SK-N-SH treated with all-trans-retinoic acid at 6 μM for 48 hours (cell line): Measurements from ENCODE around the gene DSTYK.

Source experiments
- ARNTL ChIP-seq: fragments of 450-650 bp; formaldehyde crosslinking; IDR thresholded peaks from 2 replicates; pipeline ENCODE4 v1.5.0; 2020; ENCODE audit warnings: low read depth, mild to moderate bottlenecking, moderate library complexity, borderline replicate concordance
- CSRNP3 ChIP-seq: fragments of 250-450 bp; sonication (Bioruptor Pico); IDR thresholded peaks from 2 replicates; pipeline ENCODE4 v1.5.1; 2021; ENCODE audit warnings: mild to moderate bottlenecking, moderate library complexity
- ESRRG ChIP-seq: fragments of 250-450 bp; sonication (Bioruptor Pico); IDR thresholded peaks from 2 replicates; pipeline ENCODE4 v1.6.1; 2021; ENCODE audit warnings: mild to moderate bottlenecking
- ISL1 ChIP-seq: fragments of 250-450 bp; sonication (Bioruptor Pico); IDR thresholded peaks from 2 replicates; pipeline ENCODE4 v2.1.2; 2022; ENCODE audit warnings: mild to moderate bottlenecking, moderate library complexity
- RARB ChIP-seq: fragments of 250-450 bp; sonication (Bioruptor Pico); IDR thresholded peaks from 2 replicates; pipeline ENCODE4 v1.8.0; 2021; ENCODE audit warnings: mild to moderate bottlenecking, moderate library complexity
- SNAI2 ChIP-seq: fragments of 250-450 bp; sonication (Bioruptor Pico); IDR thresholded peaks from 2 replicates; pipeline ENCODE4 v1.5.0; 2020; ENCODE audit warnings: mild to moderate bottlenecking, moderate library complexity
- ZFP3 ChIP-seq: fragments of 250-450 bp; sonication (Bioruptor Pico); IDR thresholded peaks from 2 replicates; pipeline ENCODE4 v1.5.0; 2020; ENCODE audit warnings: mild to moderate bottlenecking, moderate library complexity
- ZFP30 ChIP-seq: fragments of 450-650 bp; formaldehyde crosslinking; IDR thresholded peaks from 2 replicates; pipeline ENCODE4 v1.5.0; 2022; ENCODE audit warnings: mild to moderate bottlenecking, moderate library complexity
- ZNF565 ChIP-seq: fragments of 450-650 bp; formaldehyde crosslinking; conservative IDR thresholded peaks from 2 replicates; pipeline ENCODE4 v1.5.0; 2020; ENCODE audit warnings: low read depth, mild to moderate bottlenecking, moderate library complexity
- ZNF70 ChIP-seq: fragments of 450-650 bp; formaldehyde crosslinking; IDR thresholded peaks from 2 replicates; pipeline ENCODE4 v1.5.0; 2020; ENCODE audit warnings: mild to moderate bottlenecking, moderate library complexity
- TF ChIP-seq, protein P1 (sequence below): fragments of 250-450 bp; sonication (Bioruptor Pico); IDR thresholded peaks from 2 replicates; pipeline ENCODE4 v1.8.0; 2021; ENCODE audit warnings: low read depth, mild to moderate bottlenecking, moderate library complexity, borderline replicate concordance
- TF ChIP-seq, protein P2 (sequence below): fragments of 250-450 bp; sonication (Bioruptor Pico); IDR thresholded peaks from 2 replicates; pipeline ENCODE4 v1.8.0; 2020; ENCODE audit warnings: mild to moderate bottlenecking, moderate library complexity, borderline replicate concordance

- TF ChIP-seq ZFP3 (no peak), ZNF70 (CRISPR knock-in tag) (no peak), RARB (CRISPR knock-in tag) (no peak), CSRNP3 (CRISPR knock-in tag) (no peak), ARNTL (no peak), ISL1 (CRISPR knock-in tag) (no peak), ESRRG (CRISPR knock-in tag) (no peak), ZNF565 (no peak), SNAI2 (CRISPR knock-in tag) (no peak), ZFP30 (CRISPR knock-in tag) (no peak)
- TF ChIP-seq, protein P1, sequence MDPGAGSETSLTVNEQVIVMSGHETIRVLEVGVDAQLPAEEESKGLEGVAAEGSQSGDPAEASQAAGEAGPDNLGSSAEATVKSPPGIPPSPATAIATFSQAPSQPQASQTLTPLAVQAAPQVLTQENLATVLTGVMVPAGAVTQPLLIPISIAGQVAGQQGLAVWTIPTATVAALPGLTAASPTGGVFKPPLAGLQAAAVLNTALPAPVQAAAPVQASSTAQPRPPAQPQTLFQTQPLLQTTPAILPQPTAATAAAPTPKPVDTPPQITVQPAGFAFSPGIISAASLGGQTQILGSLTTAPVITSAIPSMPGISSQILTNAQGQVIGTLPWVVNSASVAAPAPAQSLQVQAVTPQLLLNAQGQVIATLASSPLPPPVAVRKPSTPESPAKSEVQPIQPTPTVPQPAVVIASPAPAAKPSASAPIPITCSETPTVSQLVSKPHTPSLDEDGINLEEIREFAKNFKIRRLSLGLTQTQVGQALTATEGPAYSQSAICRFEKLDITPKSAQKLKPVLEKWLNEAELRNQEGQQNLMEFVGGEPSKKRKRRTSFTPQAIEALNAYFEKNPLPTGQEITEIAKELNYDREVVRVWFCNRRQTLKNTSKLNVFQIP (CRISPR knock-in tag), result no peak
- TF ChIP-seq, protein P2, sequence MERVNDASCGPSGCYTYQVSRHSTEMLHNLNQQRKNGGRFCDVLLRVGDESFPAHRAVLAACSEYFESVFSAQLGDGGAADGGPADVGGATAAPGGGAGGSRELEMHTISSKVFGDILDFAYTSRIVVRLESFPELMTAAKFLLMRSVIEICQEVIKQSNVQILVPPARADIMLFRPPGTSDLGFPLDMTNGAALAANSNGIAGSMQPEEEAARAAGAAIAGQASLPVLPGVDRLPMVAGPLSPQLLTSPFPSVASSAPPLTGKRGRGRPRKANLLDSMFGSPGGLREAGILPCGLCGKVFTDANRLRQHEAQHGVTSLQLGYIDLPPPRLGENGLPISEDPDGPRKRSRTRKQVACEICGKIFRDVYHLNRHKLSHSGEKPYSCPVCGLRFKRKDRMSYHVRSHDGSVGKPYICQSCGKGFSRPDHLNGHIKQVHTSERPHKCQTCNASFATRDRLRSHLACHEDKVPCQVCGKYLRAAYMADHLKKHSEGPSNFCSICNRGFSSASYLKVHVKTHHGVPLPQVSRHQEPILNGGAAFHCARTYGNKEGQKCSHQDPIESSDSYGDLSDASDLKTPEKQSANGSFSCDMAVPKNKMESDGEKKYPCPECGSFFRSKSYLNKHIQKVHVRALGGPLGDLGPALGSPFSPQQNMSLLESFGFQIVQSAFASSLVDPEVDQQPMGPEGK (CRISPR knock-in tag), result no peak
These were observed 86.8 kb downstream of the DSTYK start for GRCh38 chr1:205124726-205125125.
